HG03196 (cell line): ENCODE measurements around the gene ESRRG.

Experiments
- ATAC-seq: cut with Tn5 transposase; IDR thresholded peaks from one replicate; pipeline ENCODE4 v1.9.1; 2021; ENCODE audit not compliant: unreplicated experiment

ESRRG gene

GRCh38 chr1:216632980-216633379, 90.2 kb downstream of the ESRRG start:
- ATAC-seq: no peak

DNA sequence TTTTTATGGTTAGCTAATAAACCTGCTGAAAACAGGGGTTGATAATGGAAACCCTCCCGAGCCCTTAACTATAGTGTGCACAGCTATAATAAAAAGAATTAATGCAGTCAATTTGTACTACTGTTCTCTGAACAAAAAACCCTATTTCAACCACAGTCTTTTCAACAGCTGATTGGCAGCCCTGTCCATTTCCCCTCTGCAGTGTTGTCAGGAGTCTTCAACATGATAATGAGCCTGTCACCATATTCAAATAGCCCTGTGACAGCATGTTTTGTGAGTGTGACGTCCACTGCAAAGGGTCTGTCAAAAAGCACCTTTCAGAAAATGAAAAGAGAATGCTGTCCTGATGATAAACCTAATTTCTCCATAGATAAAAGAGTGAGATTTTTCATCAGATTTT, 92.7 kb downstream of the ESRRG start:
- no peak for ATAC-seq

GRCh38 chr1:216627252-216627651, 96.0 kb downstream of the ESRRG start:
- no peak for ATAC-seq

DNA sequence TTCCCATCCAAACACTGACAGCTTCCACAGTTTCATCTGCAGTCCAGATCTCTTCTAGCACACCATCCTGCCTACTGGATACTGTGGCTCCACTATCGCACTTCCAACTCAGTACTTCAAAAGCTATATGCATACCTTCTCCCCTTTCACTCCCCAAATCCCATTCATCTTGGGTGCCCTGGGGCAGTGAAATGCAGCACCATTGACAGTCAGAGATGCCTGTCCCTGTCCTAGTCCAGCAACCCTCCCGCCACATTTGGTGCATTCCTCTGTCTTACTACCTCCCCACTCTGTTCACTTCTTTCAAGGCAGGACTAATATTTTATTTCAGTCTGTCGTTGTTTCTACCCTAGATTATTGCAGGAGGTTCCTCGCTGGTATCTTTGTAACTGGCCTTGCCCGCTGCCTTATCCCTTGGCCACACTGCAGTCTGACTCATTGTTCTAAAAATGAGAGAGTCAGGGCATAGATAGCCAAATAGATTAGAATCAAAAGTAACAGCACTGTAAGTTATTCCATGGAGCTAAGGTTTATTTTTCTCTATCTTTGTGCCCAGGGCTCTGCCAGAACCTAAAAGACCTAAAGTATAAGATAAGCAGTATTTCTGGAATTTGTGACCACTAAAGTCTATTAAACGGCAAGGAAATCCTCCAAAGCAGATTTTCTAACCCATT, 96.7 kb downstream of the ESRRG start:
- no peak for ATAC-seq

DNA sequence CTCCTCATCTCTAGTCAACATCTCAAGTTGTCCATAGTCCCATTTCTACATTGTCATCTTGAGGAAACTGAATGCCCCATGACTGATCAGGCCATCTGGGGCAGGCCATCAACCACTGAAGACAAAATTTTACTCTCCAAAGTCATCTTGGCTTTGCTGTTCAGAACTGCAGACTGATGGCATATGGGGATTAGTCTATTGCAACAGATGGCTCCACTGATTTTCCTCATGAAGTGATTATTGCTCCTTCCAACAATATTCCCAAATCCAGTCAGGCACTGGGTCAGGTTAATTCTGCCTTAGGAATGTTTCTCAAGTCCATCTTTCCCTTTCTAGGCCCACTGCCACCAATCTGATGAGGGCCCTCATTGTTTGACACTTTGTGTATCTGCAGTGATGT, 101.7 kb downstream of the ESRRG start:
- ATAC-seq: no peak

GRCh38 chr1:216617081-216617875, 106.0 kb downstream of the ESRRG start:
- no peak for ATAC-seq

DNA sequence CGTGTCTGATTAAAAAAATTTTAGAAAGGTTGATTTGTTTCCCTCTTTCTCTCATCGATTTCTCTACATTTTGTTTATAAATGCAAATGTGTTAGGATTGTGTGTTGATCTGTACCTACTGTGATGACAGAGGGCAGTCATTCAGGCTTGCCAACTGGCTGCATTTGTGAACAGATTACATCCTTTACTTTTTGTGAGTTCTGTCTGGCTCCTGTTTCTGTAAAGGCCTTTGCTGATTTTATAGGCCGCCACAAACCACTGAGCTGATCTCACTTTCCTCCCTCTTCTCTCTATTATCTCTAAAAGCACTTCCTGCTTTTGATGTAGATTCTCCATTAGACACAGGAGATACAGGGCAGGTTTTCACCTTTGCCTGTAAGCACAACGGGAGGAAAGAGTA, 106.8 kb downstream of the ESRRG start:
- no peak for ATAC-seq

DNA sequence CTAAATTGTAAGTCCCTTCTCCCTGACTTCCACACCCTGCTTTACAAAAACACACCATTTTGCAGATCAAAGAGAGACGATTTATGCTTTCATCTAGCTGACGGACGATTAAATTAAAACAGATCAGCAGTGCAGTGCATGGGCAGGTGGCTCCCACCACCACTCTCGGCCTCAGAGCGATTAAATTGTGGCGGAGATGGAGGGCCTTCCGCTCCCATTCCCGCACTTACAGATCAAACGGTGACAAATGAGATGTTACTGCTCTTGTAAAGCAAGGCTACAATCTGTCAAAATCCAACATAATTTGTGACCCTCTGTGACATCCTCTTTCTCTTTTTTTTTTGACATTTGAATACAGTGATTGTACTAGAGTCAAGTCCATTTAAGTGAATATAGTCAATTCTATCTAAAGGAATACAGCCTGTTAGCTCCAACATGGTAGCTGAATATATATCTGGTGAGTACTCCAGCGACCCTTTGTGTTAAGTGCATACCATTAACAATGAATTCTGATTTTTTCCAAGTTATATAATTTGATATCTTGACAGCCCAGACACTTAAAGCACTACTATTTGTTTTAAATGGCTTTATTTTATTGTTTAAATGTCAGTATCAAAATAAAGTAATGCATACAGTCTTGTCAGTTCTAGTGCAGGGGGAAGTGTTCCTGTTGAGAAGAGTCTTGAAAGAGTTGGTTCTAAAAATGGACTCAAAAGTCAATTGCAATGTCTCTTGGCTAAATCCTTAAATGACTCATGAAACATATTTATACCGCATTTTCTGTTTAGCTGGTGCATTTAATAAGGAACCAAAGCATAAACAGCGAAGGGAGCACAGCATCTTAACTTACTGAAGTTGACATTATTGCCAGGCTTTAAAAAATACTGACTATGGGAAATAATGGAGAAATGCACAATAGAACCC, 109.0 kb downstream of the ESRRG start:
- ATAC-seq: no peak

GRCh38 chr1:216612291-216612690, 110.9 kb downstream of the ESRRG start:
- no peak for ATAC-seq

- ATAC-seq: no peak
Measured at GRCh38 chr1:216607067-216607697, 116.0 kb downstream of the ESRRG start.

DNA sequence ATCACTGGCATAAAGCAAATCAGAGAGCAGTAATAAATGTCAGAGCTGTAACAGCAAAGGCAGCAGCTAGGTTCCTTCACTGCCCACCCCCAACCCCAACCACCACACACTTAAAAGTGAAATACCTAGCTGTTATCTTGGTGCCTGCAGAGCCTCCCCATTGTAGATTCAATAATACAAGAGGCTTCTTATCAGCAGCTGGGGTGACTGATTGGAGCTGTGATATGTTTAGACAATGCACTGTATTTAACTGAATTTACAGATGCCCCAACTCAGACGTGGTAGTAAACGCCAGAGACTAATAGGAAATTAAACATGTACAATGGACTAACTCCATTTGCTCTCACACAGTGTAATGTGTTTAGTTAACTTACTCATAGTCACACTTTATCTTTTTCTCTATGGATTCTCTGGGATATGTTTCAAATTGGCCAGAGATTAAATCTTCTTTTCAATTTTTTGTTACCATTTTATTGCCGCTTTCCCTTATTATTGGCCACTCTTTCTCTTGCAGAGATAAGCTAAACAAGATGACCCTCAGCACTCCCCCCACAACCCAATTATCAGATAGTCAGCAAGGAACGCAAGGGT, 117.1 kb downstream of the ESRRG start:
- ATAC-seq: no peak

GRCh38 chr1:216604771-216605170, 118.5 kb downstream of the ESRRG start:
- no peak for ATAC-seq

DNA sequence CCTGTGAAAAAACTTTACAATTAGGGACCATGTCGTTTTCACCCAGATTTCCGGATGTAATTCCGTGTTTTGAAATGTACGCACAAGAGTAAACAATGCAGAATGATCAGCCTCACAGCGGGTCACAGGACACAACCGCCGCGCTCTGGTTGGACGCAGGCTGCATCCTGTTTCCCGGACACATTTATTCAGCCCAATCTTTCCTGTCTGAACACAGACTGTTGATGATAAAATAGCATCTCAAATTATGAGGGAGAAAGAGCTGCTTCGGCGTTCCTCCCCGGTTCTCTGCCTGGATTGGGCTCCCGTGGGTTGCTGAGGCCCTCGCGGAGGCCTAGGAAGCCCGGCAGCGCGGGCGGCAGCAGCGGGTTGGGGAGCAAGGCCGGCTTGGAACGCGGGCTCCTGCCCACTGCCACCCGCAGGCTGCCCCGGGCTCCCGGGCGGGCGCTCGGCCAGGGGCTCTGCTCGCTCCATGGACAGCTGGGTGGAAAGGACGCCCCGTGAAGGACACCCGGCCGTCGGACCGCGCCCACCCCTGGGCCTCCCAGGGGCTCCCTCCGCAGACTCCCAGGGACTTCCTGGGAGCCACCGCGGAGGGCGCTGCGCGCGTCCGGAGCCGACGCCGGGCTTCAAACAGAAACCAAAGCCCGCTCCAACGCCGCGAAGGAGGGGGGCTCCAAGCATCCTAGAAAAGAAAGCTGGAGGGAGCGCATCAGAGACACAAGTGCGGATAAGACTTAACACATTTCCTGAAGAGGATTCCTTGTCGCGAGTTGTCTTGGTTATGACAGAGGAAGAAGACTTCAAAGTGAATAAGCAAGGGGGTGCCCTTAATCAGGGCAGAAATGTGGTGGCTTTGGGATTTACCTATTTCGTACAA, 122.3 kb downstream of the ESRRG start:
- peak; percentile 88 for ATAC-seq

- no peak for ATAC-seq
Measured at GRCh38 chr1:216599851-216600250, 123.4 kb downstream of the ESRRG start.

GRCh38 chr1:216598448-216598847, 124.8 kb downstream of the ESRRG start:
- ATAC-seq: no peak

DNA sequence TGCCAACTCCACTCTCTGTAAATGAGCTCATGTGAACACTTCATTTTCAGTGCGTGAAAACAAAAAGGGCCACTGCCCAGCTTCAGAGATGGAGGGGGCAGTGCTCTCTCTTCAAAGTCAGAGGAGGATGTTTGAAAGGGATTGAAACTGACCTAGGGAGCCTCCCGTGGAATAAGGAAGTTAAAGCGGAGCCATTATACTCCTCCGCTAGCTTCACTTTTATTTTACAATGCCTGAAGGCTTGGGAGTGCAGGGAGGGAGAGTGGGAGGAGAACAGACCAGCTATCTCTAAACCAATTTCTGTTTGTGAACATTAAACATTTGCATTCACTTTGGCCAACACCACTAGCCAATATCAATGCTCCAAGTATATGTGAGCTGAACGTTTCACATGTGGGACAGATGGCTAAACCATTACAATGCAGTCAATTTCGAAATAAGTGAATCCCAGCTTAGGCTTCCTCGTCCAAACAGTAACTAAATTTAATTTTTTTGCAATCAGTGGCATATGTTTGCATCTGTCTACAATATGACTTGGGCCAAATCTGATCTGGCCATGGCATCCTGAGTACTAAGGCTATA, 126.9 kb downstream of the ESRRG start:
- no peak for ATAC-seq

DNA sequence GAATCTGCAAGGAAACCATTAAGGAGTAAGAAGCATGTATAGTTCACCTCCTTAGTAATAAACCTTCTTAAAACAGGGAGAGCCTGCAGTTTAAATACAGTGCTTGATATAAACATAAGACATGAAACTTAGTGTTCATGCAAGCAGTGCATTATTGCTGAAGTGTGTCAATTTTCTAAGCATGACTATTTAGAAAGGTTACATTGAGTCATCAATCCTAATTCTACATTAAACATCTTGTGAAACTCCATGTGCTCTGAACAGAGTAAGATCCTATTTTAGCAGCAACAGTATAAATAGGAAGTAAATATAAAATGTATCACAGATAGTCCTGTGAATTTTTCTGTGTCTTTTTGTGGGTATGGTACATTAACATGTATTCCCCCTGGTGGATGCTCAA, 135.5 kb downstream of the ESRRG start:
- no peak for ATAC-seq

- ATAC-seq: no peak
Measured at GRCh38 chr1:216582151-216582550, 141.1 kb downstream of the ESRRG start.

DNA sequence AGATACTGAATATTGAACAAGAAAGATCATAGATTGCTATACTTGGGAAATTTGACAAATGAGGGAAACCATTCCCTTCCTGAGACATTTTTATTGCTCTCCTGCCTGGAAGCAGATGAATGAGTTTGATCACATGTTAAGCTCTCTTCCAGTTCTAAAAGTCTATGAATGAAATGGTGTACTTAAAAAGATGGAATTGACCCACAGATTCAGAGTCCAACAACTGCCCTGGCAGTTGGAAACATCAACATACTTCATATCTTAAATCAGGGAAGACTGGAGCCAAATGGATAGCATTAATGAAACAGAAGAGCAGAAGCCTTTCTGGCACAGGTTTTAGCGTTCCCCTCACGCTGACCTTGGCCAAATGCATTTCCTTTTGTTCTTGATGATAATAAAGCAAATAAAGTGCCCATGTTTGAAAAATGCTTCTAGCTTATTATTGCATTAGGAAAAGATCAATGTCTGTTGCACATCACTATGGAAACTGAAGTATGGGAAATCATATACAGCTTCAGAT, 142.6 kb downstream of the ESRRG start:
- no peak for ATAC-seq
